ENCODE data around the gene SAMD11. TPM values are rescaled to one million over a fixed set of nuclear protein-coding genes. Genes with fewer than 3 reads are reported as not detected.

Gene SAMD11
- total and polyA plus RNA-seq, 2 of the 8 experiments (the other 6 are each of a cell fraction or from before 2014, with no cell fraction given): 0.18 to 0.30 TPM

GRCh38 chr1:886311-886710 lies 37.4 kb upstream of the SAMD11 start:
- no peak overlapping the region for H4K91ac ChIP-seq (replicated peaks; ENCODE audit: insufficient read length, low read length)
- WGBS, 2 experiments (ENCODE audit: extremely low coverage in 1 of 2, insufficient coverage in 1 of 2, insufficient read length in 1 of 2, insufficient replicate concordance in 2 of 2, low coverage in 1 of 2, low lambda C conversion rate in 2 of 2, missing lambda C conversion rate in 1 of 2): 100% methylated on average over 1 of the region's 1 CpG; no CpG with 5 or more reads in 1 of the 2 experiments
- no peaks in the 10 kb centered on the region; a peak in 1 of 4 replicates for H3K9me3 ChIP-seq (ENCODE audit: insufficient read depth in 2 of 2, low read depth in 1 of 2, low read length in 1 of 2)
- no peak overlapping the region for H3K4me2 ChIP-seq (ENCODE audit: insufficient read depth in 1 of 2, low read depth in 2 of 2, low read length in 2 of 2)
- no peak overlapping the region for H3K27ac ChIP-seq (ENCODE audit: low read depth, low read length)
- no peak overlapping the region for H4K5ac ChIP-seq (ENCODE audit: insufficient read length, low read depth, low read length)
- no peak overlapping the region for H3K4me3 ChIP-seq (ENCODE audit: extremely low read depth in 1 of 4, insufficient read depth in 2 of 4, low read depth in 3 of 4, low read length in 4 of 4)
- H3K79me2 ChIP-seq (ENCODE audit: control insufficient read depth in 1 of 2, insufficient read depth in 2 of 2, low read length in 2 of 2): no peaks in the 10 kb centered on the region
- DNase-seq (ENCODE audit: low read depth in 1 of 2, low spot score in 2 of 2): no peak
- H3K36me3 ChIP-seq (ENCODE audit: control insufficient read depth in 2 of 4, insufficient read depth in 4 of 4, low read length in 3 of 4): no peaks in the 10 kb centered on the region
- H4K8ac ChIP-seq (ENCODE audit: extremely low read depth, insufficient read depth, low read length): no peak overlapping the region
- H3K79me1 ChIP-seq (ENCODE audit: low read depth, low read length): no peaks in the 10 kb centered on the region
- H2AFZ ChIP-seq (ENCODE audit: low read length): no peak overlapping the region
- H2BK12ac ChIP-seq (ENCODE audit: low read depth, low read length): no peak overlapping the region
- no peak overlapping the region for H3K9ac ChIP-seq (replicated peaks in 1 of 4; ENCODE audit: extremely low read depth in 1 of 4, low read depth in 3 of 4, low read length in 3 of 4)
- no peak for FAIRE-seq
- peaks cover 0 to 5% (median 1%) of the 10 kb centered on the region in 4 experiments; a peak in 1 of 7 replicates for H3K27me3 ChIP-seq (replicated peaks in 1 of 4; ENCODE audit: control insufficient read depth in 3 of 4, extremely low read depth in 1 of 4, insufficient read depth in 3 of 4, low read length in 3 of 4)
- H2BK15ac ChIP-seq (ENCODE audit: low read length): no peak overlapping the region
- POLR2A ChIA-PET (ENCODE audit: partially characterized antibody): no interaction called here
- H2AK5ac ChIP-seq (ENCODE audit: low read depth, low read length): no peak overlapping the region
- no peaks in the 10 kb centered on the region for H3K4me1 ChIP-seq (replicated peaks in 1 of 4; ENCODE audit: control insufficient read depth in 3 of 4, insufficient read depth in 4 of 4, low read length in 3 of 4)
- H2BK5ac ChIP-seq (ENCODE audit: low read depth, low read length): no peak overlapping the region
- no peak overlapping the region for H3K4ac ChIP-seq (replicated peaks; ENCODE audit: insufficient read length, low read depth, low read length)
- no peak overlapping the region for H2BK120ac ChIP-seq (replicated peaks; ENCODE audit: low read depth, low read length)
- no peak overlapping the region for H3K56ac ChIP-seq (replicated peaks; ENCODE audit: insufficient read length, low read depth, low read length)
- TF ChIP-seq BRCA1 (IDR thresholded peaks at IDR 0.05; ENCODE audit: low read depth, low read length): no peak
- TF ChIP-seq CREB1 (IDR thresholded peaks at IDR 0.05): no peak
- TF ChIP-seq KDM4A (IDR thresholded peaks at IDR 0.05; ENCODE audit: low read depth, low read length, severe bottlenecking): no peak
- TF ChIP-seq ZNF274 (IDR thresholded peaks at IDR 0.05; ENCODE audit: borderline replicate concordance, extremely low read depth, low read length): no peak
- no peak for TF ChIP-seq E2F6 (IDR thresholded peaks at IDR 0.05)
- no peak for TF ChIP-seq FOSL1 (IDR thresholded peaks at IDR 0.05; ENCODE audit: insufficient read depth, low read depth, low read length)
- TF ChIP-seq PHF8 (conservative IDR thresholded peaks at IDR 0.05; ENCODE audit: low read depth, low read length): no peak
- TF ChIP-seq JUN (IDR thresholded peaks at IDR 0.05; ENCODE audit: low read depth, low read length): no peak
- no peak for TF ChIP-seq BCL11A (IDR thresholded peaks at IDR 0.05; ENCODE audit: low read depth in 2 of 2, low read length in 2 of 2)
- TF ChIP-seq RXRA (IDR thresholded peaks at IDR 0.05; ENCODE audit: insufficient read depth, low read depth, low read length): no peak
- no peak for TF ChIP-seq EZH2 (IDR thresholded peaks at IDR 0.05; ENCODE audit: low read depth, low read length, severe bottlenecking)
- CTCF ChIA-PET (ENCODE audit: partially characterized antibody): no interaction called here
- H3K23me2 ChIP-seq (ENCODE audit: low read depth, low read length): no peaks in the 10 kb centered on the region
- no peak overlapping the region for H3K14ac ChIP-seq (ENCODE audit: insufficient read length)
- no peak overlapping the region for H3K23ac ChIP-seq (ENCODE audit: insufficient read length)
- H2BK20ac ChIP-seq (ENCODE audit: low read length): no peak overlapping the region
- no peak overlapping the region for H3K18ac ChIP-seq (ENCODE audit: extremely low read depth, low read length)
- no peaks in the 10 kb centered on the region for H4K20me1 ChIP-seq (replicated peaks in 1 of 2; ENCODE audit: control insufficient read depth in 1 of 2, insufficient read depth in 2 of 2, low read length in 2 of 2)
